DND-41 (cell line): Measurements from ENCODE around the gene TMEM178B.

Experiments
- ATAC-seq: fragments of 200-7000 bp; cut with Tn5 transposase; 3 replicates; pipeline ENCODE4 v1.9.1; 2021; ENCODE audit warnings: low read depth; ENCODE audit not compliant: insufficient read depth
- DNase-seq: peaks from one replicate; pipeline ENCODE4 v3.0.0-alpha.2; 2020
- H2AFZ ChIP-seq: 2 replicates; pipeline ENCODE4 v1.6.0; 2012; ENCODE audit warnings: low read depth, low read length
- H3K27ac ChIP-seq: 2 replicates; pipeline ENCODE4 v1.5.1; 2012; ENCODE audit warnings: low read length, inconsistent platforms
- H3K27me3 ChIP-seq: fragments of 200-600 bp; sonication (generic); 2 replicates; pipeline ENCODE4 v1.6.0; 2012; ENCODE audit warnings: low read length, mild to moderate bottlenecking, inconsistent platforms; ENCODE audit not compliant: insufficient read depth, poor library complexity
- H3K36me3 ChIP-seq: 2 replicates; pipeline ENCODE4 v1.5.1; 2012; ENCODE audit warnings: low read length, inconsistent platforms; ENCODE audit not compliant: insufficient read depth
- H3K4me1 ChIP-seq: 2 replicates; pipeline ENCODE4 v1.5.1; 2012; ENCODE audit warnings: mild to moderate bottlenecking, low read length; ENCODE audit not compliant: insufficient read depth
- H3K4me2 ChIP-seq: 2 replicates; pipeline ENCODE4 v1.6.0; 2012; ENCODE audit warnings: mild to moderate bottlenecking, moderate library complexity, low read length, inconsistent platforms; ENCODE audit not compliant: insufficient read depth
- H3K4me3 ChIP-seq, 2 experiments: fragments of 200-600 bp in 1 of 2; shearing (Covaris generic) in 1 of 2; 2 replicates each; pipeline ENCODE4 v1.5.1; 2012 to 2016; ENCODE audit warnings: inconsistent platforms in 2 of 2, low read length in 2 of 2, mild to moderate bottlenecking in 2 of 2, low read depth in 1 of 2, moderate library complexity in 1 of 2
- H3K79me2 ChIP-seq: 2 replicates; pipeline ENCODE4 v1.6.0; 2012; ENCODE audit warnings: low read length, inconsistent platforms; ENCODE audit not compliant: insufficient read depth
- H3K9ac ChIP-seq: 2 replicates; pipeline ENCODE4 v1.6.0; 2012; ENCODE audit warnings: low read depth, mild to moderate bottlenecking, inconsistent platforms, low read length, moderate library complexity
- H3K9me3 ChIP-seq: 2 replicates; pipeline ENCODE4 v1.5.1; 2012; ENCODE audit warnings: low read length, moderate library complexity, mild to moderate bottlenecking, inconsistent platforms; ENCODE audit not compliant: insufficient read depth, severe bottlenecking
- H4K20me1 ChIP-seq: 2 replicates; pipeline ENCODE4 v1.6.0; 2012; ENCODE audit warnings: low read length; ENCODE audit not compliant: insufficient read depth
- EZH2 ChIP-seq: IDR thresholded peaks from 3 replicates; pipeline ENCODE4 v1.6.1; 2012; ENCODE audit warnings: borderline replicate concordance, low read depth, mild to moderate bottlenecking, moderate library complexity, low read length, inconsistent platforms; ENCODE audit not compliant: severe bottlenecking
- TF ChIP-seq, protein P1 (sequence below): IDR thresholded peaks from 2 replicates; pipeline ENCODE4 v1.5.1; 2012; ENCODE audit warnings: borderline replicate concordance, low read length, moderate library complexity, mild to moderate bottlenecking; ENCODE audit not compliant: poor library complexity, severe bottlenecking; ENCODE audit errors: extremely low read depth

The TMEM178B gene

DNA sequence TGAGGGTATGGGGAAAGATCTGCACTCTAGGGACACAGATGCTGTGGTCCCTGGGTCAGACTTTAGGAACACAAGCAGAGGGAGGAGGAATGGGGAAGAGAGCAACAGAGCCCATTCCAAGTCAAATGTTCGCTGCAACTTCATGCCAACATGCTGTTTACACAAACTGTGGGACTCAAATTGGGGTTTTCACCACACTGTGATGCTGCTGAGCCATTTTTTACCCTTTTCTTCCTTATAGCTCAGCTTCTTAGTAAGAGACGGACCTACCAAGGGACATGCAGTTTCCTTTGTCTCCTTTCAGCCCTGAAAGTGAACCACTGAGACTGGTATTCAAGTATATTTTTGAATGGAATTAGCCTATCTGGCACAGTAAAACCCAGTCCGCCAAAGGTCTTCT lies 413.1 kb downstream of the TMEM178B start:
- Histone ChIP-seq H3K79me2 (no peaks in the 10 kb centered on the region), H3K27ac (no peak overlapping the region), H2AFZ (no peak overlapping the region), H4K20me1 (no peaks in the 10 kb centered on the region), H3K4me3 (no peak overlapping the region), H3K4me1 (no peaks in the 10 kb centered on the region), H3K9ac (no peak overlapping the region), H3K27me3 (peaks cover 3% of the 10 kb centered on the region), H3K36me3 (no peaks in the 10 kb centered on the region), H3K9me3 (no peaks in the 10 kb centered on the region), H3K4me2 (no peak overlapping the region)
- ATAC-seq = no peak
- TF ChIP-seq, protein P1, sequence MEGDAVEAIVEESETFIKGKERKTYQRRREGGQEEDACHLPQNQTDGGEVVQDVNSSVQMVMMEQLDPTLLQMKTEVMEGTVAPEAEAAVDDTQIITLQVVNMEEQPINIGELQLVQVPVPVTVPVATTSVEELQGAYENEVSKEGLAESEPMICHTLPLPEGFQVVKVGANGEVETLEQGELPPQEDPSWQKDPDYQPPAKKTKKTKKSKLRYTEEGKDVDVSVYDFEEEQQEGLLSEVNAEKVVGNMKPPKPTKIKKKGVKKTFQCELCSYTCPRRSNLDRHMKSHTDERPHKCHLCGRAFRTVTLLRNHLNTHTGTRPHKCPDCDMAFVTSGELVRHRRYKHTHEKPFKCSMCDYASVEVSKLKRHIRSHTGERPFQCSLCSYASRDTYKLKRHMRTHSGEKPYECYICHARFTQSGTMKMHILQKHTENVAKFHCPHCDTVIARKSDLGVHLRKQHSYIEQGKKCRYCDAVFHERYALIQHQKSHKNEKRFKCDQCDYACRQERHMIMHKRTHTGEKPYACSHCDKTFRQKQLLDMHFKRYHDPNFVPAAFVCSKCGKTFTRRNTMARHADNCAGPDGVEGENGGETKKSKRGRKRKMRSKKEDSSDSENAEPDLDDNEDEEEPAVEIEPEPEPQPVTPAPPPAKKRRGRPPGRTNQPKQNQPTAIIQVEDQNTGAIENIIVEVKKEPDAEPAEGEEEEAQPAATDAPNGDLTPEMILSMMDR = no peak
- TF ChIP-seq EZH2 = no peak
- DNase-seq = no peak

GRCh38 chr7:141490474-141490873 lies 416.6 kb downstream of the TMEM178B start:
- Histone ChIP-seq H4K20me1 (no peaks in the 10 kb centered on the region), H2AFZ (no peak overlapping the region), H3K4me3 (no peak overlapping the region), H3K4me2 (no peak overlapping the region), H3K27me3 (peaks cover 3% of the 10 kb centered on the region), H3K9ac (no peak overlapping the region), H3K27ac (no peak overlapping the region), H3K4me1 (0 out of 2 replicates have a peak, but pooled peaks cover 3% of the 10 kb centered on the region), H3K9me3 (no peaks in the 10 kb centered on the region), H3K36me3 (no peaks in the 10 kb centered on the region), H3K79me2 (no peaks in the 10 kb centered on the region)
- no peak for TF ChIP-seq EZH2
- TF ChIP-seq, protein P1 = no peak
- ATAC-seq (no peak), DNase-seq (no peak)

DNA sequence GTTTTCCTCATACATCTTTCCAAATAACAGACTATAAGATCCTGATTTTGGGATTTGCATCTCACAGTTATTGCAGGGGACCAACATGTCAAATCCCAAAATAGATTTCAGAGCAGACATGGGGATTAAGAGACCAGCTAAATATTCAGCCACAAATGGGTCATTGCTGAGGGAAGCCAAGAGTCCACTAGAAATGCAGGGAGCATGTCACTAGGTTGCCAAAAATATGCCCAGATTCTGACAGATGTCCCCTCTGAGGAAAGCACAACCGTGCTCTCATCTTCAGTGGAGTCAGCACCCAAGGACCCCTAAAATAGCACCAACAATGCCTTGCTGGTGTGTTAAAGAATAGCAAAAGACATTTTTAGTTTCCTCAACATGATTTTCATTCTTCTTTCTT lies 421.2 kb downstream of the TMEM178B start:
- Histone ChIP-seq H3K9ac (no peak overlapping the region), H3K4me1 (0 out of 2 replicates have a peak, but pooled peaks cover 3% of the 10 kb centered on the region), H3K4me2 (no peak overlapping the region), H4K20me1 (no peaks in the 10 kb centered on the region), H3K27me3 (peaks cover 2% of the 10 kb centered on the region), H3K79me2 (no peaks in the 10 kb centered on the region), H3K36me3 (no peaks in the 10 kb centered on the region), H3K4me3 (no peak overlapping the region), H3K27ac (no peak overlapping the region), H3K9me3 (no peaks in the 10 kb centered on the region), H2AFZ (no peak overlapping the region)
- DNase-seq (no peak), ATAC-seq (no peak)
- TF ChIP-seq EZH2 = no peak
- TF ChIP-seq, protein P1 = no peak

- H3K36me3 ChIP-seq = no peaks in the 10 kb centered on the region
- no peak overlapping the region for H3K27ac ChIP-seq
- no peaks in the 10 kb centered on the region for H4K20me1 ChIP-seq
- H3K9ac ChIP-seq = no peak overlapping the region
- H3K4me3 ChIP-seq = no peak overlapping the region
- DNase-seq (no peak), ATAC-seq (no peak)
- no peaks in the 10 kb centered on the region for H3K79me2 ChIP-seq
- no peak overlapping the region for H2AFZ ChIP-seq
- peaks cover 8% of the 10 kb centered on the region for H3K27me3 ChIP-seq
- no peak overlapping the region for H3K4me2 ChIP-seq
- TF ChIP-seq, protein P1 = no peak
- H3K4me1 ChIP-seq = 0 out of 2 replicates have a peak, but pooled peaks cover 2% of the 10 kb centered on the region
- H3K9me3 ChIP-seq = no peaks in the 10 kb centered on the region
These were observed 423.5 kb downstream of the TMEM178B start for GRCh38 chr7:141497391-141497790.
